Measurements from ENCODE around the gene AKAP8L. TPM values are rescaled to one million over a fixed set of nuclear protein-coding genes. Genes with fewer than 3 reads are reported as not detected.

The AKAP8L gene
- total RNA-seq, 1 donor: 61.3 TPM

DNA sequence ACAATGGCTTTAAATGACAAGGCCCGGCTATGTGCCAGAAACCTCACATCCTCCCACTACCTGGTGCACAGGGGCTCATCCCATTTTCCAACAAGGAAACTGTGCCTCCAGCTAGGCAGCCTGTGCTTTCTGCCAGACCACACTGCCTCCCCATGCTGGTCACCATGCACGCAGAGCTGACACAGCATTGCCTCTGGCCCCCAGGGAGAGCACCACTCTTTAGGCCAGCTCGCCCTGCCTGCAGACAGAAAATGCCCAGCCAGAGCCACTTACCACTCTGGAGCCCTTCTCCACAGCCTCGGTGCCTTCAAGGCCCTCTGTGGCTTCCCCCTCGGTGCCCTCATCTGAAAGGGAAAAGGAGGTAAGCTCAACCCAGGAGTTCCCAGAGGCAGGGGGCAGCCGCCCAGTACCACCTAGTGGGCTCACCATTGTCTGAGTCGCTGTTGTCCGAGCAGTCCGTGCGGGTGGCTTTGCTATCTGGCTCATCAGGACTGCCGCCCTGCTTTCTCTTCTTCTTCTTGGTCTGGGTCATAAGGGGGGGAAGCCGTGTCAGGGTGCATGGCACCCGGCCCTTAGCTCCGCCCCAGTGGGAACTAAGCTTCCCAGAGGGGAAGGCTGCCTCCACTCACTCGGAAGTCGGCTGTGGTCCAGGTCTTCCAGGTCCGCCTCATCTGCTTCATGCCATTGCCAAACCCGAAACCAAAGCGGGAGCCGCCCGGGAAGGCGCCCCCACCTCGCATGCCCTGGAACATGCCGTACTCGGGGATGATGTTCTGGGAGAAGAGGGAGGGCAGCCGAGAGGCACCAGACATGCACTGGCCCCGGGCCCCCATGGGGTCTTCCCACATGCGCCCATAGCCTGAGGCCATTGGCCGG lies 18.0 kb downstream of the AKAP8L start:
- TF ChIP-seq CTCF (IDR thresholded peaks at IDR 0.05; ENCODE audit: insufficient read depth, low read depth, low read length): no peak
- DNase-seq (ENCODE audit: low read depth): no peak
- no peak overlapping the region for H3K4me3 ChIP-seq (ENCODE audit: low read depth, low read length)

GRCh38 chr19:15399635-15400034 lies 19.2 kb downstream of the AKAP8L start:
- no peak for DNase-seq (ENCODE audit: low read depth)
- no peak for TF ChIP-seq CTCF (IDR thresholded peaks at IDR 0.05; ENCODE audit: insufficient read depth, low read depth, low read length)

GRCh38 chr19:15399234-15399515 lies 19.6 kb downstream of the AKAP8L start:
- H3K4me3 ChIP-seq (ENCODE audit: low read depth, low read length): no peak overlapping the region
- no peak for TF ChIP-seq CTCF (IDR thresholded peaks at IDR 0.05; ENCODE audit: insufficient read depth, low read depth, low read length)
- DNase-seq (ENCODE audit: low read depth): no peak

More at GRCh38 chr19:15399635-15400034, 19.2 kb downstream of the AKAP8L start:
- H3K4me3 ChIP-seq (ENCODE audit: low read depth, low read length): no peak overlapping the region

- DNase-seq (ENCODE audit: low read depth): no peak
- no peak for TF ChIP-seq CTCF (IDR thresholded peaks at IDR 0.05; ENCODE audit: insufficient read depth, low read depth, low read length)
These were observed 20.1 kb downstream of the AKAP8L start for GRCh38 chr19:15398501-15399233.

GRCh38 chr19:15397782-15398181 lies 21.0 kb downstream of the AKAP8L start:
- no peak for DNase-seq (ENCODE audit: low read depth)
- TF ChIP-seq CTCF (IDR thresholded peaks at IDR 0.05; ENCODE audit: insufficient read depth, low read depth, low read length): no peak
- H3K4me3 ChIP-seq (ENCODE audit: low read depth, low read length): no peak overlapping the region

More at GRCh38 chr19:15398501-15399233, 20.1 kb downstream of the AKAP8L start:
- H3K4me3 ChIP-seq (ENCODE audit: low read depth, low read length): no peak overlapping the region

DNA sequence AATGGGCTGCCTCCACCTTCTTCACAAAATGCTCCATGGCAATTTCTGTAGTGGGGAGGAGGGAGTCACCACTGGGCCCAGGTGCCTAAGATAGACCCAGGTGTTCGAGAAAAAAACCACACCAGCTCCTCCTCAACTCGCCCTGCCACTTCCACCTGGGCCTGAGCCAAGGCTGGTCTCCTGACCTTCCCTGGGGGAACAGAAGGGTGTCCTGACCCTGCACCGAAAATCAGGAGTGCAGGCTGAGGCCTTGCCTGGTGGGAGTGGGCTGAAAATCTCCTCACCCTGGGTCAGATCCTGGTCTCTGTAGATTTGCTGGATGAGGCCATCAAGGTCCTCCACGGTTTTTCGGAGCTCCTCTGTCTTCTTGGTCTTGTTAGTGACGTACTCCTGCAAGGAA lies 21.6 kb downstream of the AKAP8L start:
- no peak for DNase-seq (ENCODE audit: low read depth)
- no peak overlapping the region for H3K4me3 ChIP-seq (ENCODE audit: low read depth, low read length)
- TF ChIP-seq CTCF (IDR thresholded peaks at IDR 0.05; ENCODE audit: insufficient read depth, low read depth, low read length): no peak

All from fibroblast of villous mesenchyme (primary cell).